Medulla oblongata (tissue), 1 donor: Measurements from ENCODE around the gene RIMBP2.

Experiments
- DNase-seq: peaks from one replicate; pipeline ENCODE4 v3.0.0-alpha.2; 2015; ENCODE audit errors: extremely low spot score

The RIMBP2 gene

GRCh38 chr12:130485291-130486145 lies 230.6 kb downstream of the RIMBP2 start:
- DNase-seq = no peak

- no peak for DNase-seq
Observed at GRCh38 chr12:130484221-130484620, 231.9 kb downstream of the RIMBP2 start.

GRCh38 chr12:130483616-130484180 lies 232.4 kb downstream of the RIMBP2 start:
- no peak for DNase-seq

- no peak for DNase-seq
Observed at GRCh38 chr12:130482448-130482847, 233.7 kb downstream of the RIMBP2 start.

- DNase-seq = no peak
Observed at GRCh38 chr12:130481392-130481879, 234.7 kb downstream of the RIMBP2 start.

- no peak for DNase-seq
Observed at GRCh38 chr12:130480887-130481286, 235.2 kb downstream of the RIMBP2 start.

DNA sequence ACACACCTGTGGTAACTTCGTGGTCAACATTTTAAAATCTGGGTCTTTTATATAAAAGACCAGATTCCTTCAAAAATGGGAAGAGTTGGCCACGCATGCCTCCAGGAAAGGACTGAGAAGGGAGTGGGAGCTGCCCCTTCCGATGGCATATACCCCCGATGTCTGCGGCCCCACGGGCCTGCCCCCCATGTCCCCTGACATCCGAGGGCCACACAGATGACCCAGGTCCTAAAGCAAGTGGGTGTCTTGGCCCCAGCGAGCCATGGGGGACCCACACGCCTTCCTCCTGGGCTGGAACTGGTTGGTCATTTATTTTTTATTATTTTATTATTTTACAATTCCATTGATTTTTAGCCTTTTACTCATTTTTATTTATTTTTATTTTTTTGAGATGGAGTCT lies 235.9 kb downstream of the RIMBP2 start:
- no peak for DNase-seq

DNA sequence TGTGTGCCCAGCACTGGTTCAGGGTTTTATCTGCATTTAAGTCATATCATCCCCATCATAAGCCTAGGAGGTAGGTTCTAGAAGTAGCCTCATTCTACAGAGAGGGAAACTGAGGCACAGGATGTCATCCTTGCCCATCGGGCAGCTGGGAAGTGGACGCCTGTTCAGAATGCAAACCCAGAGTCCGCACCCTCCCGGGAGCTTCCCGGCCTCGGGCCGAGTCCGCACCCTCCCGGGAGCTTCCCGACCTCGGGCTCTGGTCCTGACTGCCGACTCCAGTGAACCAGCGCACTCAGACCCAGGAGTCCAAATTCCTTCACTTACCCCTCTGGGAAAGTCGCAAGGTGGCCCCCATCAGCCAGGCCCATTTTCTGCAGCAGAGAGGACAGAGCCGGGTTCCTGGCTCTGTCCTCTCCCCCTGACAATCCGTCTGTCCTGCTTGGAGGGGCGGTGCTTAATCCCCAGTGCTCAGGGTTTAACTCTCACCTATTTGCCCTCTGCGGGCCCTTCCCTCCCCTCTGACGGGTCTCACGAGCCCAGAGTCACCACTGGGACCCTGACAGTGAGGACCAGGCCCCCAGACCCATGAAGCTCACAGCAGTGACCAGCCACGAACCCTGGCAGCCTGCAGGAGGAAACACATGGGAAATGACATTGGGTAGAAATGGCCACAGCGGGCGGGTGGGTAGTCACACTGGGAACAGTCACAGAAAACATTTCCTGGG lies 236.5 kb downstream of the RIMBP2 start:
- DNase-seq = no peak

DNA sequence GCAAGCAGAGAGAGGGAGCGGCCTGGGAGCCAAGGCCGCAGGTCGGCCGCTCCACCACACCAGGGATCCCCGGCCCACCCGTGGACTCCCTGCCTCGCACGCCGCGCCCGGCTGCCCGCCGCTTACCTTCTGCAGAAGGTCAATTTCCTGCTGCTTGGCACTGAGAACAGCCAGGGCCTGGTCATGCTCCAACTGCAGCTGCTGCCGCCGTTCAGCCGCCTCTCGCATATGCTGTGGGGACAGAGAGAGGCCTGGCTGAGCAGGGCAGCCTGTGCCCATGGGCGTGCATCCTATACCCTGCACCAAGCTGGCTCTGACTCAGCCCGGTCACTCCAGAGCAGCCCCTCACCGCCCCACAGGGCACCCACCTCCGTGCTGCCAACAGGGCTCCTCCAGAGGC lies 237.3 kb downstream of the RIMBP2 start:
- DNase-seq = no peak

- no peak for DNase-seq
Observed at GRCh38 chr12:130477701-130478100, 238.4 kb downstream of the RIMBP2 start.

GRCh38 chr12:130477266-130477665 lies 238.8 kb downstream of the RIMBP2 start:
- no peak for DNase-seq

DNA sequence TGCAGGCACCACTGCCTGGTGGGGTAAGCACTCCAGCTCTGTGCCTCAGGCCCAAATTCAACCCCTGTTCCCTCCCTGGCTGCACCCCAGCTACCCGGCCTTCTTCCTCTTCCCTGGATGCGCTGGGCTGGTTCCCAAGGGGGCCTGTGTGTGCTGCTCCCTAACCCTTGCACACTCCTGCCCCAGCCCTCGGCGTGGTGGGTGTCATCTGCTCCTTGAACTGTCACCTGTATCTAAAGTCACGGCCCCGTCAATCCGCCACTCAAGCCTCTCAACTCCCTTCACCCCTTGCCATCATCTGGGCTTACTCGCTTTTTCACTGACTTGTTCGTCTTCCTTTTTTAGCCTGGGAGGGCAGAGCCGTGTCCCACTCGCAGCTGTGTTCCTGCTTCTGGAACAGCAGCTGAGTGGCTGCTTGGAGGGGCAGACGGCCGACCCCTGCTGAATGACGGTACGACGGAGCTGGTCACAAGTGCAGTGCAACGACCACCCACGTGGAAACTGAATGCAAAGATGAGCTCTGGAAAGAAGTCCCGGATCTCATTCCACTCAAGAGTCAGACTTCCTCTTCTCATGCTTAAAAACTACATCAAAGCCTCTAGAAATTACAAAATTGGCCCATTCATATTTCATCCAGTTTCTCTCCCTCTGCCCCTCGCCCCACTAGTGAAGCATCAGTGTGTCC lies 239.5 kb downstream of the RIMBP2 start:
- no peak for DNase-seq

DNA sequence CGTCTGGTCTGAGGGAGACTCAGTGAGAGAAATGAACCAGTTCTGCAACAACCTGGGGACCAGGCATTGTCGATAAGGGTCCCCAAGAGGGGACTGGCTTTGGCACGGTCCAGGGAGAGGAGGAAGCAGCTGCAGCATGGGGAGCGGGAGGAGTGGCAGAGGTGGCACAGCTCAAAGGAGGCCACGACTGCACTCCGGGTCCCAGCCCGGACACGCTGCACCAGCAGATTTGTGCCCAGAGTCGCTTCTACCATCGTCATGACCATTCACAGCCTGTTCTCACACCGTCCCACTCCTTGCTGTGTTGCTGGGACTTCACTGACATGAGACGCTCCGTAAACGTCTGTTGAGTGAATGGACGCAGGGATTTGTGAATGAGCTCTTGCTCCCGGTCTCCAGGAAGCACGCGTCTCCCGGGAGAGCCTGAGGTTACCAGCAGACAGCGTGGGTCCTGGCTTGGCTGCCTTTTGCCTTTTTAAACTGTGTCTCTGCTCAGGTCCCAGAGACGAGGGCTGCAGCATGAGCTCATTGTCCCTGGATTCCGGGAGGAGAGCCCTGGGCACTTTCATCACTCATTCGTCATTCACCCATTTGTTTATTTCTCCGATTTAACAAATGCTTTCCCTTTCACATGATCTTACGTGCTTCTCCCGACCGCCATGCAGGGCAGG lies 241.4 kb downstream of the RIMBP2 start:
- DNase-seq = peak; percentile 64

DNA sequence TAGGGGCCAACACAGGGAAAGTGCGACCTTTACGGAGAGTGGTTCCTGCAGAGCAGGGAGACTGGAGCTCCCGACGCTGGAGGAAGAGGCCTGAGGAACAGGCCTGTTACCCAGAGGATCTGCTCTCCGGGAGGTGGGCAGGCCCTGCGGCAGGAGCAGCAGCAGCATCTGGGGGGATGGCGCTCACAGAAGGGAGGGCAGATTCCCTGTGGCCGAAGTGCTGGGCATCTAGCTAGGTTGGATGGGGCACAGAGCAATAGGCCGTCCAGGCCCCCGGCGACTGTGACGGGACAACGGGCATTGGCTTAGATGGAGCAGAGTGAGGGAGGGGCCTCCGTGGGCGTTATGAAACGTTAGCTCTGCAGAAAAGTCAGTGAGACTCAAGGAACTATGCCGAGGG lies 242.8 kb downstream of the RIMBP2 start:
- no peak for DNase-seq

- DNase-seq = no peak
Observed at GRCh38 chr12:130470969-130471368, 245.1 kb downstream of the RIMBP2 start.

DNA sequence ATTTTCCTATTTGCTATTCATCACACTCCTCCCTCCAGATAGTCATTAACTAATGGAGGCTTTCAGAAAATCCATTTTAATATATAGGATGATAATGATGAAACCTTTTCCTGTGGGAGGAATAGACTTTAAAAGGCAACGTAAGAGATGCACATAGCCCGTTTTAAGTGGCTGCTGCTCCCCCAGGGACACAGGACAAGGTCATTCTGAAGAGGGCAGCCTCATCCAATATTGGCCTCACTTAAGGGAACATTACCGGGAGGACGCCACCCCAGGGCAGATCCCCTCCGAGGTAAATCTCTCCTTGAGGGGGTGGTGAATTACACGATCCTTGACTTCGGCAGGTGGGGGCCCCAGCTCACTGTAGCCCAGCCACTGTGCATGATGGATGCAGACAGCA lies 246.5 kb downstream of the RIMBP2 start:
- no peak for DNase-seq

DNA sequence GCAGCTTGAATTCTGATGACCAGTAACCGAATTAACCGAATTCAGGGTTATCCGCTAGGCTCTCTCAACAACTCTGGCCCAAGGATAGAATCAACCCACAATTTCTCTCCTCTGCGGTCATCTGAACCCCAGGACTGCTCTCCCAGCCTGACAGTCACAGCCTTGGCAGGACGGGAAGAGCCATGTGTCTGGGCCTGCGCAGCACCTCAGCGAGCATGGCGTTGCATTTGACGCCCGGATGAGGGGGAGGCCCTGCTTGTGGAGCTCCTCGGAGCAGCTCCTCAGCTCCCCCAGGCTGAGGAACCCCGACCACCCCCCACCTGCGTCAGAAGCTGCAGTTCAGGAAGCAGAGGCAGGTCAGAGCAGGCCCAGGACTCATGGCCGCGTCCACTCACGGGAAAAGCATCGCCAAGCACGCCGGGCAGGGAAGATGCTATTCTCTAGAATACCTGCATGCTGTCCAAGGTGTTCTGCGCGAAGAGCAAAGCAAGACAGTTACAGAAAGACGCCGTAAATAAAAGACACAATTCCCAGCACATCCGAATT lies 247.3 kb downstream of the RIMBP2 start:
- no peak for DNase-seq

DNA sequence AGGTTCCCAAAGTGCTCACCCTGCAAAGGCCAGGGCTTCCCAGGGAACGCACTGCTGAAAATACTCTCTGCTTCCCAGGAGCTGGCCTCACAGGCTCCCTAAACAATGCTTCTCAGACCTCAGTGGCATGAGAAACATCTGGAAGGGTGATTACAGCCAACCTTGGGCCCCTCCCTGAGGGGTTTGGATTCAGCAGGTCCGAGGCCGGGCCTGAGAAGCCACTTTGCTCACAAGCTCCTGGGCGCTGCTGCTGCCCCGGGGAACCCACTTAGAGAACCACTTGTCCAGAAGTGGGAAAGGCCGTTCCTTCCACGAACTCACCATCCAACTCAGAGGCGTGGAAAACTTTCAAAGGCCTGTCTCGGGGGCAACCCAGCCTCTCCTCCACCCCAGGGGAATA lies 247.9 kb downstream of the RIMBP2 start:
- DNase-seq = no peak

DNA sequence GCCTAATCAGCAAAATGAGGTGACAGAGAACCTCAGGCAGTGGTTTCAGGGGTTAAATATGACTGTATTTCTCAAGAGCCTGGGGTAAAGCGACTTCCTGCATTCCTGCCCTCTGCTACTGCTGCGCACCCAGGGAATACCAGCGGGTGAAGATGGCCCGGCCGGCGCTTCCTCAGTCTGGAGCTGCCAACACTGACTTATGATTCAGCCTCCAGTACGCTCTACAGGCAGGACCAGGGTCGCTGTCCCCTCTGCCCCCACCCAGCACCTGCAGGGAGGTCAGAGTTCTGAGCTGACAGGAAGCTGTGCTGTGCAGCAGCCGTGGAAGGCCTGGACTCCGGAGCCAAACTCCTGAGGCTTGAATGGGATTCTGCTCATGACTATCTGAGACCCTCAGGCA lies 250.5 kb downstream of the RIMBP2 start:
- DNase-seq = no peak

DNA sequence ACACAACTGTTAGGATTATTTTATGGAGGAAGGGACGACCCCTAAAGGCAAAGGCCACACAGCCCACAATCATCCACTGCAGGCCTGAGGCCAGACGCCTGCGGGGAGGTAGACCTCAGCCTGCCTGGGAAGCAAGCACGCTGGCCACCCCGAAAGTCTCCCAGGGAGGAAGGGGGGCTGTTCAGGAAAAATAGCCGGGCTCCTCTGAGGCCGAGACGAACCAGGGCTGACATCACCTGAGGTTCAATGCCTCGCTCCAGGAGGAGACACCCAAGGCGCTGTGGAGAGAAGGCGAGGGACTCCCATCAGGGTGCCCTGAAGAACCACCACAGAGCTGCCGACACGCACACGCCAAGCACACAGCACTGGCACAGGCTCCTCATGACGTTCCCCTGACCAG lies 251.1 kb downstream of the RIMBP2 start:
- no peak for DNase-seq
